GM08714 (cell line): ENCODE measurements around the gene SLC6A6.

Source experiments
- H3K4me3 ChIP-seq: fragments of 200-500 bp; sonication (Bioruptor generic); 2 replicates; pipeline ENCODE4 v1.5.1; 2014; ENCODE audit warnings: mild to moderate bottlenecking, low read length, inconsistent platforms
- ZNF274 ChIP-seq: IDR thresholded peaks from 2 replicates; pipeline ENCODE4 v1.6.1; 2012; ENCODE audit warnings: mild to moderate bottlenecking, low read depth, low read length

SLC6A6 gene

GRCh38 chr3:14413381-14414071, 11.1 kb downstream of the SLC6A6 start:
- no peak overlapping the region for H3K4me3 ChIP-seq
- no peak for TF ChIP-seq ZNF274

GRCh38 chr3:14414846-14415464, 12.5 kb downstream of the SLC6A6 start:
- no peak for TF ChIP-seq ZNF274
- no peak overlapping the region for H3K4me3 ChIP-seq

GRCh38 chr3:14415501-14415900, 13.1 kb downstream of the SLC6A6 start:
- TF ChIP-seq ZNF274 = no peak
- H3K4me3 ChIP-seq = no peak overlapping the region

GRCh38 chr3:14416453-14416852, 14.0 kb downstream of the SLC6A6 start:
- H3K4me3 ChIP-seq = no peak overlapping the region
- no peak for TF ChIP-seq ZNF274

GRCh38 chr3:14418296-14419250, 16.2 kb downstream of the SLC6A6 start:
- TF ChIP-seq ZNF274 = no peak
- no peak overlapping the region for H3K4me3 ChIP-seq

- no peak for TF ChIP-seq ZNF274
- no peak overlapping the region for H3K4me3 ChIP-seq
Observed at GRCh38 chr3:14422016-14422963, 19.9 kb downstream of the SLC6A6 start.

- no peak for TF ChIP-seq ZNF274
- no peak overlapping the region for H3K4me3 ChIP-seq
Observed at GRCh38 chr3:14423197-14423743, 20.9 kb downstream of the SLC6A6 start.

GRCh38 chr3:14423963-14424362, 21.6 kb downstream of the SLC6A6 start:
- no peak for TF ChIP-seq ZNF274
- no peak overlapping the region for H3K4me3 ChIP-seq

- no peak for TF ChIP-seq ZNF274
- H3K4me3 ChIP-seq = no peak overlapping the region
Observed at GRCh38 chr3:14424711-14425580, 22.5 kb downstream of the SLC6A6 start.

- H3K4me3 ChIP-seq = no peak overlapping the region
- no peak for TF ChIP-seq ZNF274
Observed at GRCh38 chr3:14425581-14426304, 23.3 kb downstream of the SLC6A6 start.

- TF ChIP-seq ZNF274 = no peak
- no peak overlapping the region for H3K4me3 ChIP-seq
Observed at GRCh38 chr3:14426305-14426620, 23.9 kb downstream of the SLC6A6 start.
